GM23338 (cell line): Measurements from ENCODE around the gene CD22. TPM values are rescaled to one million over a fixed set of nuclear protein-coding genes. Genes with fewer than 3 reads are reported as not detected.
A peak's percentile ranks its signal among the peaks of the same experiment; 100 is the strongest.

Experiments
- ATAC-seq: fragments of 200-7000 bp; cut with Tn5 transposase; 3 replicates; pipeline ENCODE4 v1.9.1; 2020
- DNase-seq: peaks from one replicate; pipeline ENCODE4 v3.0.0-alpha.2; 2015; ENCODE audit warnings: low spot score
- H2AFZ ChIP-seq: fragments of 200-600 bp; sonication (generic); 2 replicates; pipeline ENCODE4 v1.8.0; 2016; ENCODE audit warnings: antibody characterized with exemption, mild to moderate bottlenecking, moderate library complexity
- H3F3A ChIP-seq: fragments of 200-600 bp; sonication (generic); replicated peaks from 2 replicates; pipeline ENCODE4 v1.8.0; 2017; ENCODE audit warnings: antibody characterized with exemption, mixed run types, low read depth
- H3K27ac ChIP-seq: fragments of 200-600 bp; sonication (generic); 2 replicates; pipeline ENCODE4 v1.6.1; 2016; ENCODE audit warnings: low read depth
- H3K27me3 ChIP-seq: fragments of 200-600 bp; sonication (generic); 2 replicates; pipeline ENCODE4 v1.8.0; 2016; ENCODE audit warnings: mild to moderate bottlenecking, mixed run types, moderate library complexity; ENCODE audit not compliant: insufficient read depth
- H3K36me3 ChIP-seq: fragments of 200-600 bp; sonication (generic); 2 replicates; pipeline ENCODE4 v1.8.0; 2016; ENCODE audit warnings: mild to moderate bottlenecking; ENCODE audit not compliant: insufficient read depth
- H3K4me1 ChIP-seq: fragments of 200-600 bp; sonication (generic); 2 replicates; pipeline ENCODE4 v1.8.0; 2016; ENCODE audit warnings: mild to moderate bottlenecking, moderate library complexity; ENCODE audit not compliant: insufficient read depth
- H3K4me2 ChIP-seq: fragments of 200-600 bp; sonication (generic); 2 replicates; pipeline ENCODE4 v1.7.1; 2017; ENCODE audit warnings: mixed run types
- H3K4me3 ChIP-seq: fragments of 200-600 bp; sonication (generic); 2 replicates; pipeline ENCODE4 v1.6.1; 2016; ENCODE audit warnings: mixed run types
- H3K79me2 ChIP-seq: fragments of 200-600 bp; sonication (generic); replicated peaks from 2 replicates; pipeline ENCODE4 v1.8.0; 2017; ENCODE audit warnings: mild to moderate bottlenecking; ENCODE audit not compliant: insufficient read depth
- H3K9me2 ChIP-seq: fragments of 200-600 bp; sonication (generic); 2 replicates; pipeline ENCODE4 v1.8.0; 2017; ENCODE audit not compliant: insufficient read depth
- H4K20me1 ChIP-seq: fragments of 200-600 bp; sonication (generic); replicated peaks from 2 replicates; pipeline ENCODE4 v1.8.0; 2017; ENCODE audit warnings: mild to moderate bottlenecking; ENCODE audit not compliant: insufficient read depth
- H3K27ac Mint-ChIP-seq: 2 replicates; pipeline ENCODE4 v1.8.0; 2020; ENCODE audit warnings: inconsistent platforms, mild to moderate bottlenecking, moderate library complexity, mixed read lengths
- H3K27me3 Mint-ChIP-seq: 3 replicates; pipeline ENCODE4 v1.8.0; 2022; ENCODE audit warnings: low read depth, mild to moderate bottlenecking, moderate library complexity, mixed read lengths, inconsistent platforms; ENCODE audit not compliant: insufficient read depth, poor library complexity
- H3K36me3 Mint-ChIP-seq: 3 replicates; pipeline ENCODE4 v1.8.0; 2021; ENCODE audit warnings: low read depth, mild to moderate bottlenecking, inconsistent platforms, moderate library complexity, mixed read lengths
- H3K4me1 Mint-ChIP-seq: 3 replicates; pipeline ENCODE4 v1.8.0; 2020; ENCODE audit warnings: mild to moderate bottlenecking, inconsistent platforms, mixed read lengths
- H3K4me3 Mint-ChIP-seq: 3 replicates; pipeline ENCODE4 v1.8.0; 2021; ENCODE audit warnings: moderate library complexity, mild to moderate bottlenecking, inconsistent platforms, mixed read lengths
- H3K9me3 Mint-ChIP-seq: 3 replicates; pipeline ENCODE4 v1.8.0; 2020; ENCODE audit warnings: moderate library complexity, mild to moderate bottlenecking, inconsistent platforms, mixed read lengths
- ZNF114 ChIP-seq: fragments of 250-450 bp; sonication (Bioruptor Pico); IDR thresholded peaks from 2 replicates; pipeline ENCODE4 v1.5.0; 2020; ENCODE audit warnings: mild to moderate bottlenecking, moderate library complexity
- microRNA-seq: library from miRNA; unstranded; fragments of <30 nt; microRNA quantifications from one replicate; pipeline ENCODE4, GENCODE V29; 2017
- polyA plus RNA-seq: library from polyadenylated mRNA; unstranded; fragments of >200 nt; fragmentation: Nextera tagmentation; extraction: Ambion mirVana; gene quantifications from 2 replicates; pipeline ENCODE4 v1.2.1, GENCODE V29; 2016
- total RNA-seq: library from RNA; depleted of rRNA; stranded (reverse); fragments of >200 nt; shearing (Covaris generic); gene quantifications from 2 replicates; pipeline ENCODE4 v1.2.3, GENCODE V29; 2014; rRNA removed

The CD22 gene
- total and polyA plus RNA-seq, 2 experiments from 2014 or later: 0.10 to 0.32 TPM

DNA sequence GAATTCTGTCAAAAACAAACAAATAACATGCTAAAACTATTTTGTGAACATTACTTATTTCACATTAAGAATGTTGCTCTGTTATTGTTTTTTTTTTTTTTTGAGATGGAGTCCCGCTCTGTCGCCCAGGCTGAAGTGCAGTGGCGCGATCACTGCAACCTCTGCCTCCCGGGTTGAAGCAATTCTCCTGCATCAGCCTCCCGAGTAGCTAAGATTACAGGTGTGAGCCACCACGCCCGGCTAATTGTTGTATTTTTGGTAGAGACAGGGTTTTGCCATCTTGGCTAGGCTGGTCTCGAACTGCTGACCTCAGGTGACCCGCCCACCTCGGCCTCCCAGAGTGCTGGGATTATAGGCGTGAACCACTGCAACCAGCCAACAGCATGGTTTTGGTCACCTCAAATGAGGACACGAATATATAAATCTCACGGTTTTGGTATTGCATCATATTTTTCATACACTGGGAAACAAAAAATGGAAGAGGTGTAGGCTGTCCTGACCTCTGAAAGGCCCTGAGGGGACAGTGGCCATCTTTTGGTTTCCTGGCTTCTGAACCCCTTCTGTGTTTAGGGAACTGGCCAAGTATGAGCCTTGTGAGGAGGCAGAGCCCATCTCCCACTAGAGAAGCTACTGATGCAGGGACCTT, 67.4 kb downstream of the CD22 start:
- peaks cover 8% of the 10 kb centered on the region for H3K27me3 Mint-ChIP-seq
- TF ChIP-seq ZNF114 (CRISPR knock-in tag): no peak

More for the DNA sequence above, 67.4 kb downstream of the CD22 start:
- no peaks in the 10 kb centered on the region for H3F3A ChIP-seq
- H3K79me2 ChIP-seq: no peaks in the 10 kb centered on the region
- H3K27ac Mint-ChIP-seq: no peak overlapping the region
- H3K4me1 Mint-ChIP-seq: no peaks in the 10 kb centered on the region
- H3K4me1 ChIP-seq: no peaks in the 10 kb centered on the region
- no peaks in the 10 kb centered on the region for H4K20me1 ChIP-seq
- H3K36me3 ChIP-seq: no peaks in the 10 kb centered on the region
- no peak for DNase-seq
- H3K4me3 ChIP-seq: no peak overlapping the region
- H3K27ac ChIP-seq: no peak overlapping the region
- ATAC-seq: no peak
- H3K4me3 Mint-ChIP-seq: no peak overlapping the region
- no peaks in the 10 kb centered on the region for H3K27me3 ChIP-seq
- H3K9me2 ChIP-seq: no peaks in the 10 kb centered on the region
- no peaks in the 10 kb centered on the region for H3K9me3 Mint-ChIP-seq
- peak overlapping the region; percentile 81; the same call in 1 of the 2 replicates for H2AFZ ChIP-seq
- no peaks in the 10 kb centered on the region for H3K36me3 Mint-ChIP-seq
- no peak overlapping the region for H3K4me2 ChIP-seq

Small RNAs within 50 kb of the gene (microRNA-seq; reads per million reads assigned to microRNA genes)
- gene MIR5196: not detected

Other genes with a start within 250 kb of the CD22 start
- not detected in 2 replicates for gene FXYD3, start 213.4 kb upstream of the CD22 start, total RNA-seq
- gene FXYD3, start 213.4 kb upstream of the CD22 start, polyA plus RNA-seq: 0.81 and 0.89 TPM in 2 replicates
- 3.6 and 4.3 TPM in 2 replicates for gene LGI4, start 194.1 kb upstream of the CD22 start, total RNA-seq
- 2.3 and 3.4 TPM in 2 replicates for gene LGI4, start 194.1 kb upstream of the CD22 start, polyA plus RNA-seq
- 1.5 and 1.7 TPM in 2 replicates for gene FXYD1, start 190.4 kb upstream of the CD22 start, total RNA-seq
- 26.8 and 31.3 TPM in 2 replicates for gene FXYD1, start 190.4 kb upstream of the CD22 start, polyA plus RNA-seq
- gene FXYD7, start 185.9 kb upstream of the CD22 start, total RNA-seq: 9.6 and 15.9 TPM in 2 replicates
- gene FXYD7, start 185.9 kb upstream of the CD22 start, polyA plus RNA-seq: 43.7 and 44.0 TPM in 2 replicates
- 97.7 and 98.9 TPM in 2 replicates for gene FXYD5, start 174.5 kb upstream of the CD22 start, total RNA-seq
- gene FXYD5, start 174.5 kb upstream of the CD22 start, polyA plus RNA-seq: 222 and 233 TPM in 2 replicates
- not detected in 2 replicates for gene FAM187B, start 100.4 kb upstream of the CD22 start, total RNA-seq
- 0.23 and 0.31 TPM in 2 replicates for gene FAM187B, start 100.4 kb upstream of the CD22 start, polyA plus RNA-seq
- gene LSR, start 80.2 kb upstream of the CD22 start, total RNA-seq: 195 and 212 TPM in 2 replicates
- 116 and 125 TPM in 2 replicates for gene LSR, start 80.2 kb upstream of the CD22 start, polyA plus RNA-seq
- 60.5 and 63.8 TPM in 2 replicates for gene USF2, start 60.2 kb upstream of the CD22 start, total RNA-seq
- 28.9 and 36.4 TPM in 2 replicates for gene USF2, start 60.2 kb upstream of the CD22 start, polyA plus RNA-seq
- gene HAMP, start 46.7 kb upstream of the CD22 start, total RNA-seq: not detected in 2 replicates
- 0.65 TPM in 1 of 2 replicates, not detected in the other for gene HAMP, start 46.7 kb upstream of the CD22 start, polyA plus RNA-seq
- 1.3 and 1.8 TPM in 2 replicates for gene MAG, start 37.0 kb upstream of the CD22 start, total RNA-seq
- gene MAG, start 37.0 kb upstream of the CD22 start, polyA plus RNA-seq: 0.61 and 0.85 TPM in 2 replicates
- gene FFAR1, start 18.7 kb downstream of the CD22 start, total RNA-seq: not detected in 2 replicates
- gene FFAR1, start 18.7 kb downstream of the CD22 start, polyA plus RNA-seq: not detected in 2 replicates
- 0.35 TPM in 1 of 2 replicates, not detected in the other for gene FFAR3, start 29.3 kb downstream of the CD22 start, total RNA-seq
- gene FFAR3, start 29.3 kb downstream of the CD22 start, polyA plus RNA-seq: not detected in 2 replicates
- not detected in 2 replicates for gene GPR42, start 41.9 kb downstream of the CD22 start, total RNA-seq
- gene GPR42, start 41.9 kb downstream of the CD22 start, polyA plus RNA-seq: not detected in 2 replicates
- gene FFAR2, start 119.1 kb downstream of the CD22 start, total RNA-seq: not detected in 2 replicates
- gene FFAR2, start 119.1 kb downstream of the CD22 start, polyA plus RNA-seq: not detected in 2 replicates
- gene KRTDAP, start 161.3 kb downstream of the CD22 start, total RNA-seq: not detected in 2 replicates
- 1.6 and 2.7 TPM in 2 replicates for gene KRTDAP, start 161.3 kb downstream of the CD22 start, polyA plus RNA-seq
- gene DMKN, start 184.5 kb downstream of the CD22 start, total RNA-seq: 259 and 276 TPM in 2 replicates
- gene DMKN, start 184.5 kb downstream of the CD22 start, polyA plus RNA-seq: 569 and 615 TPM in 2 replicates
- not detected in 2 replicates for gene SBSN, start 199.1 kb downstream of the CD22 start, total RNA-seq
- 0.39 and 0.42 TPM in 2 replicates for gene SBSN, start 199.1 kb downstream of the CD22 start, polyA plus RNA-seq
- not detected in 2 replicates for gene GAPDHS, start 204.3 kb downstream of the CD22 start, total RNA-seq
- gene GAPDHS, start 204.3 kb downstream of the CD22 start, polyA plus RNA-seq: 0.21 TPM in 1 of 2 replicates, not detected in the other
- gene TMEM147, start 216.4 kb downstream of the CD22 start, total RNA-seq: 164 and 170 TPM in 2 replicates
- gene TMEM147, start 216.4 kb downstream of the CD22 start, polyA plus RNA-seq: 272 TPM in 2 replicates
- 0.62 and 0.63 TPM in 2 replicates for gene ATP4A, start 234.5 kb downstream of the CD22 start, total RNA-seq
- 0.61 and 1.0 TPM in 2 replicates for gene ATP4A, start 234.5 kb downstream of the CD22 start, polyA plus RNA-seq